ENCODE results near the gene MCF2. TPM values are rescaled to one million over a fixed set of nuclear protein-coding genes. Genes with fewer than 3 reads are reported as not detected.

The MCF2 gene
- total RNA-seq (10 to 100 TPM in 8 of 9 donors, 1 to 10 TPM in 1; 7.1 to 66.9 (median 28.5) TPM), polyA plus RNA-seq (10 to 100 TPM in 2 of 3 donors, 1 to 10 TPM in 1; 9.7 to 29.8 (median 17.9) TPM)
- long read RNA-seq, donor 1, partial matches to known transcripts, result 0 of 6 reads
- long read RNA-seq, donor 1, other reads (novel, unspliced or antisense), result 0 of 6 reads
- long read RNA-seq, donor 2, partial matches to known transcripts, result 0 of 3 reads
- long read RNA-seq, donor 2, other reads (novel, unspliced or antisense), result 0 of 3 reads
- long read RNA-seq, donor 3, result 0 reads
- long read RNA-seq, donor 4, partial matches to known transcripts, result 15 of 18 reads
- long read RNA-seq, donor 4, other reads (novel, unspliced or antisense), result 3 of 18 reads
- long read RNA-seq, donor 5, transcript MCF2-208 (29 exons, 3,346 nt), result major isoform, 23 of 42 reads
- long read RNA-seq, donor 5, partial matches to known transcripts, result 3 of 42 reads
- long read RNA-seq, donor 5, other reads (novel, unspliced or antisense), result 13 of 42 reads
- long read RNA-seq, donor 6, partial matches to known transcripts, result 11 of 15 reads
- long read RNA-seq, donor 6, other reads (novel, unspliced or antisense), result 3 of 15 reads
- long read RNA-seq, donor 7, partial matches to known transcripts, result 0 of 2 reads
- long read RNA-seq, donor 7, other reads (novel, unspliced or antisense), result 0 of 2 reads
- long read RNA-seq, donor 8, partial matches to known transcripts, result 0 of 5 reads
- long read RNA-seq, donor 8, other reads (novel, unspliced or antisense), result 0 of 5 reads
- long read RNA-seq, donor 9, partial matches to known transcripts, result 0 of 5 reads
- long read RNA-seq, donor 9, other reads (novel, unspliced or antisense), result 0 of 5 reads
- long read RNA-seq, donor 10, partial matches to known transcripts, result 0 of 2 reads
- long read RNA-seq, donor 10, other reads (novel, unspliced or antisense), result 0 of 2 reads

DNA sequence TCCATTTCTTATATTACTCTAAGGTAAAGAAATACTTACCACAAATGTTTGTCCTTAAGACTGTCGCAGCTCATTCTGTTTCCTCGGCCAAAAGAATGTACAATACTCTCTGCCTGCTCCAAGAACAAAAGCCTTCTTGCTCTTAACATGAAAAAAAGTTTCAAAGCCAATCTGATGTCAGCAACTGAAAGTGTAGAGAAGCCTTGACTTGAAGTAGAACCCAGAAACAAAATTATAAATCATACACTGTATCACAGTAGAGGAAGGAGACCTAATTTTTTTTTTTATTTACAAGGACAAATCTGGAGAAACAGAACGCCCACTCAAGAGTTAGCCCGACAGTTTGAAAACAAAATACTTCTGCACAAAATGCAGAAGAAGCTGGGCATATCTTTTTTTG, at the start of gene MCF2:
TSS of gene MCF2 (minus strand) at position 101 of the 400 bp plus-strand sequence. CDS start 56,423 bp downstream, outside the sequence.
- Histone ChIP-seq H3K27me3 (no peaks in the 10 kb centered on the region), H3K9me3 (replicated peaks in 1 of 3) (no peaks in the 10 kb centered on the region), H3K36me3 (replicated peaks in 1 of 2) (no peaks in the 10 kb centered on the region), H3K27ac (peak within 1 kb of the TSS in 1 of 5 donors; percentile 10), H3K4me1 (replicated peaks in 1 of 2) (no peaks in the 10 kb centered on the region), H3K4me3 (peak within 1 kb of the TSS in 1 of 4 donors; percentile 19)
- DNase-seq, result no peak
- 31 to 49% (median 46%) methylated on average over 4 of the region's 4 CpGs for WGBS, 4 donors
- TF ChIP-seq POLR2A (IDR thresholded peaks at IDR 0.05), result peak in 1 of 2 donors; percentile 49
- TF ChIP-seq, protein P1, sequence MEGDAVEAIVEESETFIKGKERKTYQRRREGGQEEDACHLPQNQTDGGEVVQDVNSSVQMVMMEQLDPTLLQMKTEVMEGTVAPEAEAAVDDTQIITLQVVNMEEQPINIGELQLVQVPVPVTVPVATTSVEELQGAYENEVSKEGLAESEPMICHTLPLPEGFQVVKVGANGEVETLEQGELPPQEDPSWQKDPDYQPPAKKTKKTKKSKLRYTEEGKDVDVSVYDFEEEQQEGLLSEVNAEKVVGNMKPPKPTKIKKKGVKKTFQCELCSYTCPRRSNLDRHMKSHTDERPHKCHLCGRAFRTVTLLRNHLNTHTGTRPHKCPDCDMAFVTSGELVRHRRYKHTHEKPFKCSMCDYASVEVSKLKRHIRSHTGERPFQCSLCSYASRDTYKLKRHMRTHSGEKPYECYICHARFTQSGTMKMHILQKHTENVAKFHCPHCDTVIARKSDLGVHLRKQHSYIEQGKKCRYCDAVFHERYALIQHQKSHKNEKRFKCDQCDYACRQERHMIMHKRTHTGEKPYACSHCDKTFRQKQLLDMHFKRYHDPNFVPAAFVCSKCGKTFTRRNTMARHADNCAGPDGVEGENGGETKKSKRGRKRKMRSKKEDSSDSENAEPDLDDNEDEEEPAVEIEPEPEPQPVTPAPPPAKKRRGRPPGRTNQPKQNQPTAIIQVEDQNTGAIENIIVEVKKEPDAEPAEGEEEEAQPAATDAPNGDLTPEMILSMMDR (IDR thresholded peaks at IDR 0.05), result no peak
- intact Hi-C loops (cut with DNase I), result no loop called here

GRCh38 chrX:139751053-139751452, 43.1 kb upstream of the MCF2 start:
- Histone ChIP-seq H3K4me1 (replicated peaks in 1 of 2) (no peaks in the 10 kb centered on the region), H3K4me3 (no peak overlapping the region), H3K9me3 (replicated peaks in 1 of 3) (peaks cover 0 to 18% (median 0%) of the 10 kb centered on the region in 3 donors), H3K27ac (no peak overlapping the region), H3K36me3 (replicated peaks in 1 of 2) (no peaks in the 10 kb centered on the region), H3K27me3 (no peaks in the 10 kb centered on the region)
- intact Hi-C loops (cut with DNase I), result no loop called here
- no peak for DNase-seq
- 67 to 93% (median 81%) methylated on average over 3 of the region's 3 CpGs for WGBS, 4 donors
- TF ChIP-seq POLR2A (IDR thresholded peaks at IDR 0.05), result no peak

- H3K36me3 ChIP-seq (replicated peaks in 1 of 2), result no peaks in the 10 kb centered on the region
- H3K4me3 ChIP-seq, result no peak overlapping the region
- H3K9me3 ChIP-seq (replicated peaks in 1 of 3), result peaks cover 0 to 18% (median 0%) of the 10 kb centered on the region in 3 donors
- TF ChIP-seq, protein P1 (IDR thresholded peaks at IDR 0.05), result no peak
- TF ChIP-seq POLR2A (IDR thresholded peaks at IDR 0.05), result no peak
- intact Hi-C loops (cut with DNase I), result no loop called here
- no peaks in the 10 kb centered on the region for H3K4me1 ChIP-seq (replicated peaks in 1 of 2)
- no peaks in the 10 kb centered on the region for H3K27me3 ChIP-seq
- no peak overlapping the region for H3K27ac ChIP-seq
- DNase-seq, result no peak
Observed at GRCh38 chrX:139750390-139750789, 42.4 kb upstream of the MCF2 start.

GRCh38 chrX:139739138-139739537, 31.2 kb upstream of the MCF2 start:
- no peak for TF ChIP-seq POLR2A (IDR thresholded peaks at IDR 0.05)
- TF ChIP-seq, protein P1 (IDR thresholded peaks at IDR 0.05), result no peak
- Histone ChIP-seq H3K9me3 (replicated peaks in 1 of 3) (no peaks in the 10 kb centered on the region), H3K27me3 (no peaks in the 10 kb centered on the region), H3K36me3 (replicated peaks in 1 of 2) (no peaks in the 10 kb centered on the region), H3K27ac (no peak overlapping the region), H3K4me3 (no peak overlapping the region), H3K4me1 (replicated peaks in 1 of 2) (no peaks in the 10 kb centered on the region)
- DNase-seq, result no peak
- intact Hi-C loops (cut with DNase I), result no loop called here
- WGBS, 4 donors, result 56 to 79% (median 66%) methylated on average over 2 of the region's 2 CpGs
